ENCODE data around the gene PPP3R1.

DNA sequence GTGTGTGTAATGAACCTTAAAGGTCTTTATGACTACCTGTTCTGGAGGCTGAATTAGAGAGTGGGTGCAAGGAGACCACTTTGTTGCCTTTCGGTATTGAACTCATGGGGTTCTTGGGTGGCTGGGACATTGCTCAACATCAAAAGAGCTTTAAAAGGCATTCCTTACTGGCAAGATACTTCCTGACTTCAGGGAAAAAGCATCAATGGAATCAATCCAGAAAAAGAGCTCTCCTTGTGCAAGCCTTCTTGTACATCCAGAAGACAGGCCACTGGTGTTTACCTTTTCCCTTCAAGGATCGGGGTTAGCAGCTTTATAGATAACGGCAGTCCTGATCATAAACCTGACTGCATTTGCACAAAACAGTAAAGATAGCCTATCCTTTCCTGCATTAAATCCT is 85.1 kb downstream of the PPP3R1 start:
- no peak for TF ChIP-seq CTCF (conservative IDR thresholded peaks at IDR 0.05; ENCODE audit: low read depth in 2 of 2)
- TF ChIP-seq POLR2AphosphoS5 (IDR thresholded peaks at IDR 0.05; ENCODE audit: low read depth), result no peak
- no peak for TF ChIP-seq REST (IDR thresholded peaks at IDR 0.05; ENCODE audit: unreplicated experiment)
- TF ChIP-seq EZH2 (IDR thresholded peaks at IDR 0.05; ENCODE audit: low read depth, unreplicated experiment), result no peak
- no peak for TF ChIP-seq CREB1 (CRISPR knock-in tag; IDR thresholded peaks at IDR 0.05; ENCODE audit: low read depth)
- TF ChIP-seq, protein P1, sequence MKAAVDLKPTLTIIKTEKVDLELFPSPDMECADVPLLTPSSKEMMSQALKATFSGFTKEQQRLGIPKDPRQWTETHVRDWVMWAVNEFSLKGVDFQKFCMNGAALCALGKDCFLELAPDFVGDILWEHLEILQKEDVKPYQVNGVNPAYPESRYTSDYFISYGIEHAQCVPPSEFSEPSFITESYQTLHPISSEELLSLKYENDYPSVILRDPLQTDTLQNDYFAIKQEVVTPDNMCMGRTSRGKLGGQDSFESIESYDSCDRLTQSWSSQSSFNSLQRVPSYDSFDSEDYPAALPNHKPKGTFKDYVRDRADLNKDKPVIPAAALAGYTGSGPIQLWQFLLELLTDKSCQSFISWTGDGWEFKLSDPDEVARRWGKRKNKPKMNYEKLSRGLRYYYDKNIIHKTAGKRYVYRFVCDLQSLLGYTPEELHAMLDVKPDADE (IDR thresholded peaks at IDR 0.05), result no peak
- no peak for TF ChIP-seq EZH2phosphoT487 (IDR thresholded peaks at IDR 0.05; ENCODE audit: unreplicated experiment)
- TF ChIP-seq JUNB (IDR thresholded peaks at IDR 0.05; ENCODE audit: unreplicated experiment), result no peak
